ENCODE data around the gene WFDC9. TPM values are rescaled to one million over a fixed set of nuclear protein-coding genes. Genes with fewer than 3 reads are reported as not detected.

Gene WFDC9
- total RNA-seq, 1 experiment from 2014 or later, result not detected

- Histone ChIP-seq H3K79me2 (ENCODE audit: insufficient read depth, low read length) (no peaks in the 10 kb centered on the region), H3K23me2 (ENCODE audit: insufficient read length, low read depth, low read length, poor library complexity, severe bottlenecking) (no peaks in the 10 kb centered on the region), H2BK12ac (ENCODE audit: insufficient read length, low read depth, low read length) (no peak overlapping the region), H4K91ac (ENCODE audit: insufficient read length, low read depth, low read length) (no peak overlapping the region), H3K27me3 (ENCODE audit: insufficient read depth, low read length) (no peaks in the 10 kb centered on the region; the same call in 1 of the 2 replicates), H3K4me2 (ENCODE audit: insufficient read depth, insufficient read length, low read length) (no peak overlapping the region), H2BK15ac (ENCODE audit: low read depth, low read length) (no peak overlapping the region), H2BK120ac (ENCODE audit: low read depth, low read length, poor library complexity, severe bottlenecking) (no peak overlapping the region), H3K4ac (ENCODE audit: low read depth, low read length) (no peak overlapping the region), H3K9ac (ENCODE audit: extremely low read depth, insufficient read length, low read length) (no peak overlapping the region), H3T11ph (ENCODE audit: low read length) (no peak overlapping the region), H2BK20ac (ENCODE audit: low read depth, low read length, poor library complexity, severe bottlenecking) (no peak overlapping the region), H2AFZ (ENCODE audit: low read length) (no peak overlapping the region), H3K14ac (ENCODE audit: insufficient read depth, low read length) (no peak overlapping the region), H3K23ac (ENCODE audit: insufficient read length, low read depth, low read length) (no peak overlapping the region), H2AK5ac (ENCODE audit: insufficient read length, low read length) (no peak overlapping the region), H4K20me1 (ENCODE audit: control insufficient read depth, insufficient read depth, insufficient read length) (no peaks in the 10 kb centered on the region), H3K27ac (ENCODE audit: insufficient read length, low read depth, low read length) (no peak overlapping the region), H3K9me3 (ENCODE audit: control insufficient read depth, low read depth, low read length) (peaks cover 8% of the 10 kb centered on the region), H3K4me1 (ENCODE audit: insufficient read depth, low read length) (no peaks in the 10 kb centered on the region), H3K18ac (ENCODE audit: insufficient read length, low read depth, low read length) (no peak overlapping the region), H3K79me1 (ENCODE audit: insufficient read depth, low read depth, low read length, poor library complexity, severe bottlenecking) (no peaks in the 10 kb centered on the region), H4K8ac (replicated peaks; ENCODE audit: insufficient read length, low read depth, low read length) (no peak overlapping the region), H2BK5ac (ENCODE audit: insufficient read length, low read length) (no peak overlapping the region), H3K56ac (ENCODE audit: insufficient read length, low read depth, low read length) (no peak overlapping the region), H4K5ac (ENCODE audit: insufficient read length, low read depth, low read length) (no peak overlapping the region)
- H3K27me3 Mint-ChIP-seq (ENCODE audit: low read depth), result peaks cover 1% of the 10 kb centered on the region; the same call in 1 of the 2 replicates
- TF ChIP-seq CTCF (conservative IDR thresholded peaks at IDR 0.05), result no peak
- H3K4me1 Mint-ChIP-seq, result peaks cover 2 to 4% of the 10 kb centered on the region in 2 experiments; a peak in 1 of 4 replicates
- DNase-seq, result no peak
- H3K36me3 Mint-ChIP-seq (ENCODE audit: insufficient read depth in 1 of 3, low read depth in 3 of 3), result peaks cover 0 to 6% (median 6%) of the 10 kb centered on the region in 3 experiments; a peak in 4 of 7 replicates
- H3K4me3 Mint-ChIP-seq, result no peak overlapping the region
- H3K27ac Mint-ChIP-seq, result no peak overlapping the region
- peaks cover 15 to 23% of the 10 kb centered on the region in 2 experiments; a peak in 4 of 5 replicates for H3K9me3 Mint-ChIP-seq
These were observed 48.6 kb upstream of the WFDC9 start for GRCh38 chr20:45679650-45680049.
